Ovary (tissue), 9 donors: Measurements from ENCODE around the gene TLE2. TPM values are rescaled to one million over a fixed set of nuclear protein-coding genes. Genes with fewer than 3 reads are reported as not detected.

Experiments
- DNase-seq, 5 donors: peaks; one replicate each; pipeline ENCODE4 v3.0.0-alpha.2; 2019 to 2020
- H3K27ac ChIP-seq, 2 donors: fragments of 200-600 bp; one replicate each; pipeline versions ENCODE4 v1.5.1 to v1.8.0; 2019 to 2022
- H3K27me3 ChIP-seq: fragments of 200-600 bp; one replicate; pipeline ENCODE4 v1.8.0; 2022
- H3K36me3 ChIP-seq: fragments of 200-600 bp; sonication (generic); one replicate; pipeline ENCODE4 v1.5.1; 2019
- H3K4me1 ChIP-seq: one replicate; pipeline ENCODE4 v1.8.1; 2013; ENCODE audit warnings: mild to moderate bottlenecking, moderate library complexity; ENCODE audit not compliant: insufficient read depth
- H3K4me3 ChIP-seq: fragments of 200-600 bp; sonication (generic); one replicate; pipeline ENCODE4 v1.5.1; 2017
- H3K9me3 ChIP-seq, 2 donors: fragments of 200-600 bp in 1 of 2; sonication (generic) in 1 of 2; one replicate each; pipeline versions ENCODE4 v1.5.1 to v1.8.1; 2013 to 2019; ENCODE audit warnings: mild to moderate bottlenecking in 1 of 2, moderate library complexity in 1 of 2
- EP300 ChIP-seq: sonication (generic); formaldehyde crosslinking; IDR thresholded peaks from one replicate; pipeline ENCODE4 v1.6.1; 2017; ENCODE audit warnings: antibody characterized with exemption
- POLR2A ChIP-seq: fragments of 450-650 bp; IDR thresholded peaks from one replicate; pipeline ENCODE4 v1.6.1; 2017; ENCODE audit warnings: antibody characterized with exemption, mild to moderate bottlenecking, moderate library complexity
- WGBS, 3 donors: extraction: QIAGEN DNeasy Blood & Tissue Kit in 1 of 3; methylation state at CpG; one replicate each; pipeline versions ENCODE4 v1.1.5 to v1.1.7; 2013 to 2017; 5-methylcytosine and 5-hydroxymethylcytosine counted together
- intact Hi-C, 4 donors: fragments of 100-400 bp; cut with DNase I; formaldehyde crosslinking; loops; one replicate each; pipeline versions ENCODE4 v1.11.0 to v1.15.1; 2022 to 2023
- polyA plus RNA-seq, 2 donors: library from polyadenylated mRNA; stranded (reverse); fragments of 200-250 nt in 1 of 2; fragments of 350-450 nt in 1 of 2; fragmentation: Illumina TruSeq in 1 of 2; extraction: RNeasy Lipid Tissue Mini Kit (QIAGEN cat#74804) in 1 of 2; gene quantifications; one replicate each; pipeline ENCODE4 v1.2.3, GENCODE V29; 2013 to 2014
- total RNA-seq, 7 donors: library from RNA; depleted of rRNA in 2 of 7; stranded (reverse); fragments of >200 nt in 2 of 7; fragmentation: NEBNext Ultra II Directional in 3 of 7; extraction: Animal tissue kit (Norgen Biotek cat#: 25700) in 3 of 7; gene quantifications; one replicate each; pipeline versions ENCODE4 v1.1.0 to v1.2.4, GENCODE V29; 2016 to 2023
- TF ChIP-seq, protein P1 (sequence below), 3 donors: fragments of 450-650 bp in 2 of 3; fragments of 200-600 bp in 1 of 3; IDR thresholded peaks; one replicate each; pipeline versions ENCODE4 v1.5.1 to v1.8.0; 2016 to 2022; ENCODE audit warnings: antibody characterized with exemption in 3 of 3, mild to moderate bottlenecking in 1 of 3
- donor health status: DM: no; HTN: no; CAD: no; lungs with moderate emphysema.
- donor health status: DM: no; HTN: no; CAD: no.
- donor health status: Bipolar disorder and iron deficiency.
- donor health status: DM: yes; HTN: yes; CAD: no.
- donor health status: DM: no; HTN: no; CAD: no.
- donor health status: DM: yes; HTN: yes; CAD: no.

TLE2 gene
- total and polyA plus RNA-seq, 9 donors, result 15.1 to 43.9 (median 35.0) TPM

DNA sequence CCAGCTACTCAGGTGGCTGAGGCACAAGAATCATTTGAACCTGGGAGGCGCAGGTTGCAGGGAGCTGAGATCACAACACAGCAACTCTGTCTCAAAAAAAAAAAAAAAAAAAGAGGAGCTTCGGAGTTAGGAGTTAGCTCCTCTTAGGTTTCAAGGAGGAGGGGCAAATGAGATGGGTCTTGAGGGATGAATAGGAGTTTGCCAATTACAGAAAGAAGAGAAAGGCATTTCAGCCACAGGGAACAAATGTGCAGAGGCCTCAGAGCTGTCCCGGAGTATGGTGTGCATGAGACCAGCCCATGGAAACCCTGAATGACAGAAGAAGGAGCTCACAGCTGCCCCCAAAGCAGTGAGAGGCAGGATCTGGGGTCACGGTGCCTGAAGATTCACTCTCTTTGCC, 24.6 kb downstream of the TLE2 start:
- H3K4me1 ChIP-seq, result no peaks in the 10 kb centered on the region
- no peaks in the 10 kb centered on the region for H3K27me3 ChIP-seq
- intact Hi-C loops, result no loop called here
- DNase-seq, result no peak
- H3K4me3 ChIP-seq, result no peak overlapping the region
- H3K36me3 ChIP-seq, result no peaks in the 10 kb centered on the region
- H3K27ac ChIP-seq, result no peak overlapping the region
- WGBS, 3 donors, result 94 to 97% (median 96%) methylated on average over 4 of the region's 4 CpGs
- H3K9me3 ChIP-seq, result no peaks in the 10 kb centered on the region
- TF ChIP-seq, protein P1, sequence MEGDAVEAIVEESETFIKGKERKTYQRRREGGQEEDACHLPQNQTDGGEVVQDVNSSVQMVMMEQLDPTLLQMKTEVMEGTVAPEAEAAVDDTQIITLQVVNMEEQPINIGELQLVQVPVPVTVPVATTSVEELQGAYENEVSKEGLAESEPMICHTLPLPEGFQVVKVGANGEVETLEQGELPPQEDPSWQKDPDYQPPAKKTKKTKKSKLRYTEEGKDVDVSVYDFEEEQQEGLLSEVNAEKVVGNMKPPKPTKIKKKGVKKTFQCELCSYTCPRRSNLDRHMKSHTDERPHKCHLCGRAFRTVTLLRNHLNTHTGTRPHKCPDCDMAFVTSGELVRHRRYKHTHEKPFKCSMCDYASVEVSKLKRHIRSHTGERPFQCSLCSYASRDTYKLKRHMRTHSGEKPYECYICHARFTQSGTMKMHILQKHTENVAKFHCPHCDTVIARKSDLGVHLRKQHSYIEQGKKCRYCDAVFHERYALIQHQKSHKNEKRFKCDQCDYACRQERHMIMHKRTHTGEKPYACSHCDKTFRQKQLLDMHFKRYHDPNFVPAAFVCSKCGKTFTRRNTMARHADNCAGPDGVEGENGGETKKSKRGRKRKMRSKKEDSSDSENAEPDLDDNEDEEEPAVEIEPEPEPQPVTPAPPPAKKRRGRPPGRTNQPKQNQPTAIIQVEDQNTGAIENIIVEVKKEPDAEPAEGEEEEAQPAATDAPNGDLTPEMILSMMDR (IDR thresholded peaks at IDR 0.05), result no peak
- TF ChIP-seq POLR2A (no peak), EP300 (no peak)

- intact Hi-C loops, result no loop called here
- TF ChIP-seq EP300, result no peak
- TF ChIP-seq, protein P1 (IDR thresholded peaks at IDR 0.05), result no peak
- TF ChIP-seq POLR2A, result no peak
- Histone ChIP-seq H3K27ac (no peak overlapping the region), H3K36me3 (no peaks in the 10 kb centered on the region), H3K27me3 (no peaks in the 10 kb centered on the region), H3K9me3 (no peaks in the 10 kb centered on the region), H3K4me1 (no peaks in the 10 kb centered on the region), H3K4me3 (no peak overlapping the region)
- no peak for DNase-seq
- WGBS, 3 donors, result 83 to 91% (median 89%) methylated on average over 7 of the region's 7 CpGs
Measured at GRCh38 chr19:3003046-3003445, 26.0 kb downstream of the TLE2 start.

DNA sequence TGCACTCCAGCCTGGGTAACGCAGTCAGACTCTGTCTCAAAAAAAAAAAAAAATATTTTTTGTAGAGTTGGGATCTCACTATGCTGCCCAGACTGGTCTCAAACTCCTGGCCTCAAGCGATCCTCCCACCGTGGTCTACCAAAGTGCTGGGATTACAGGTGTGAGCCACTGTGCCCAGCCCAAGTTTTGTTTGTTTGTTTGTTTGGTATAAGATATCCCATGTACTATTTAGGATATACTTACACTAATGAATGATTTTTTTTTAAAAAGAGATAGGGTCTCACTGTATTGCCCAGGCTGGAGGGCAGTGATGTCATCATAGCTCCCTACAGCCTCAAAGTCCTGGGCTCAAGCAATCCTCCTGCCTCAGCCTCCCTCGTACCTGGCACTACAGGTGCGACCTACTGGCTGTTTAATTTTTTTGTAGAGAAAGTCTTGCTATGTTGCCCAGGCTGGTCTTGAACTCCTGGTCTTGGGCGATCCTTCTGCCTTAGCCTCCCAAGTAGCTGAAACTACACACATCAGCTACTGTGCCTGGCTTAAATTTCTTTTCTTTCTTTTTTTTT, 27.8 kb downstream of the TLE2 start:
- Histone ChIP-seq H3K27ac (no peak overlapping the region), H3K27me3 (no peaks in the 10 kb centered on the region), H3K4me3 (no peak overlapping the region), H3K9me3 (no peaks in the 10 kb centered on the region), H3K36me3 (no peaks in the 10 kb centered on the region), H3K4me1 (no peaks in the 10 kb centered on the region)
- 93 to 96% (median 95%) methylated on average over 6 of the region's 6 CpGs for WGBS, 3 donors
- no peak for TF ChIP-seq EP300
- no peak for TF ChIP-seq POLR2A
- TF ChIP-seq, protein P1 (IDR thresholded peaks at IDR 0.05), result no peak
- DNase-seq, result no peak
- intact Hi-C loops, result no loop called here

- Histone ChIP-seq H3K27ac (no peak overlapping the region), H3K9me3 (no peaks in the 10 kb centered on the region), H3K36me3 (no peaks in the 10 kb centered on the region), H3K4me3 (no peak overlapping the region), H3K27me3 (no peaks in the 10 kb centered on the region), H3K4me1 (no peaks in the 10 kb centered on the region)
- TF ChIP-seq, protein P1 (IDR thresholded peaks at IDR 0.05), result no peak
- TF ChIP-seq POLR2A, result no peak
- TF ChIP-seq EP300, result no peak
- WGBS, 3 donors, result 94 to 98% (median 98%) methylated on average over 11 of the region's 11 CpGs
- intact Hi-C loops, result no loop called here
- DNase-seq, result no peak
Measured at GRCh38 chr19:2998642-2999041, 30.4 kb downstream of the TLE2 start.
